ENCODE results near the gene DNER. TPM values are rescaled to one million over a fixed set of nuclear protein-coding genes. Genes with fewer than 3 reads are reported as not detected.

The DNER gene
- total and polyA plus RNA-seq, 8 donors: 0.06 to 2.4 (median 1.9) TPM

DNA sequence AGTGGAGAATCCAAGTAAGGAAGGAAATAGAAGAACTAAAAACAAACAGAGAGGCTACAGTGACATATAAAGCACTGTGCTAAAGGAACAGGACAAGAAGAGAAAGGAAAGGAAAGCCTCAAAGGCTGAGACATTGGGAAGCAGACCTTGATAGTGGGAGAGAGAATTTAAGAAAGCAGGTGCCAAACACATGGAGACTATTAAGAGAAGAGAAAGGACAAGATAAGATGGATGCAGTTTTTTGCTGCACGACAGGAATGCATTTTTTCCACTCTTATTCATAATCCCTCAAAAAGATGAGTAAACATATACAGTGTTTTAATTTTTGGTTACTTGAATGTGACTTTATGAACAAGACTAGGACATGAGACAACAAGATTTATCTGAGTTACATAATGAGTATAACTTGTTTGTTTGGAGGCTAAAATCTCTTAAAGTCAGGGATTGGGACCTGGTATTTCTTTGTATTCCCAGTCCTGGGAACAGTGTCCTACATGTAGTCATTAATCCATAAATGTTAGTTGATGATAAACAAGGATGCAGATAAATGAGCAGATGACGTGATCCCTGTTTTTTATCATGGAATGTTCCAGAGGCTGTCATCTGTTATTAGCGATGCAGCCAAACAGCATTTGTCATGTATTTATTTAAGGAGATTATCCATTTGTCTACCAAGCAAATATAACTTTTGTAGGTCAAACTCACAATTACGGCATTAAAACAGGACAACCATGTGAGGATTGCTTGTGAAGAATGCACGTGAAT is 141.7 kb downstream of the DNER start:
- H3K36me3 ChIP-seq: no peaks in the 10 kb centered on the region
- ATAC-seq: no peak
- intact Hi-C loops (cut with DNase I): loop anchor here in 1 of 2 donors (10.0 kb wide), 1 partner anchor 138 kb away; no protein-coding TSS in a partner anchor

DNA sequence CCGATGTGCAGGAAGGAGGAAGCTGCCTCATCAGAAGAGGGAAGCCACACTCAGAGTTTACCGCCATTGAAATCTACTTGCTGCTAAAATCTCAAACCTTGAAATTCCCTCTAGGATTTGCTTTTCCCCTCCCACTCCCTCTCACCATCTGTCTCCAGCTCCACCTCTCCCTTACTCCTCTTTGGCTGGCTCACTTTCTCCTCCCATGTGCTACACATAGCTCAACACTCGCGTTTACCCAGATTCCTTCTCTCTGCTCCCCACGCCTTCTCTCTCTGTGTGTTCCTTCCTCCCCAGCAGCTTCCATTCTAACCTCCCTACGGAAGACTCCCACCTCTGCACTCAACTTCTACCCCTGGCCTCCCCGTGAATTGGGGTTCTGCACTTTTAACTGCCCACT is 143.1 kb downstream of the DNER start:
- DNase-seq (no peak), ATAC-seq (no peak)
- TF ChIP-seq, protein P1, sequence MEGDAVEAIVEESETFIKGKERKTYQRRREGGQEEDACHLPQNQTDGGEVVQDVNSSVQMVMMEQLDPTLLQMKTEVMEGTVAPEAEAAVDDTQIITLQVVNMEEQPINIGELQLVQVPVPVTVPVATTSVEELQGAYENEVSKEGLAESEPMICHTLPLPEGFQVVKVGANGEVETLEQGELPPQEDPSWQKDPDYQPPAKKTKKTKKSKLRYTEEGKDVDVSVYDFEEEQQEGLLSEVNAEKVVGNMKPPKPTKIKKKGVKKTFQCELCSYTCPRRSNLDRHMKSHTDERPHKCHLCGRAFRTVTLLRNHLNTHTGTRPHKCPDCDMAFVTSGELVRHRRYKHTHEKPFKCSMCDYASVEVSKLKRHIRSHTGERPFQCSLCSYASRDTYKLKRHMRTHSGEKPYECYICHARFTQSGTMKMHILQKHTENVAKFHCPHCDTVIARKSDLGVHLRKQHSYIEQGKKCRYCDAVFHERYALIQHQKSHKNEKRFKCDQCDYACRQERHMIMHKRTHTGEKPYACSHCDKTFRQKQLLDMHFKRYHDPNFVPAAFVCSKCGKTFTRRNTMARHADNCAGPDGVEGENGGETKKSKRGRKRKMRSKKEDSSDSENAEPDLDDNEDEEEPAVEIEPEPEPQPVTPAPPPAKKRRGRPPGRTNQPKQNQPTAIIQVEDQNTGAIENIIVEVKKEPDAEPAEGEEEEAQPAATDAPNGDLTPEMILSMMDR (IDR thresholded peaks at IDR 0.05): no peak
- H3K36me3 ChIP-seq: no peaks in the 10 kb centered on the region
- no peaks in the 10 kb centered on the region for H3K9me3 ChIP-seq
- H3K27ac ChIP-seq: no peak overlapping the region
- intact Hi-C loops (cut with DNase I): loop anchor here in 1 of 2 donors (10.0 kb wide), 1 partner anchor 136 kb away; no protein-coding TSS in a partner anchor
- no peaks in the 10 kb centered on the region for H3K27me3 ChIP-seq
- no peak overlapping the region for H3K4me3 ChIP-seq
- H3K4me1 ChIP-seq: no peaks in the 10 kb centered on the region

More for the DNA sequence above, 141.7 kb downstream of the DNER start:
- no peaks in the 10 kb centered on the region for H3K4me1 ChIP-seq
- no peak overlapping the region for H3K27ac ChIP-seq
- DNase-seq: no peak
- TF ChIP-seq, protein P1 (IDR thresholded peaks at IDR 0.05): no peak
- no peaks in the 10 kb centered on the region for H3K9me3 ChIP-seq
- H3K4me3 ChIP-seq: no peak overlapping the region
- H3K27me3 ChIP-seq: no peaks in the 10 kb centered on the region

DNA sequence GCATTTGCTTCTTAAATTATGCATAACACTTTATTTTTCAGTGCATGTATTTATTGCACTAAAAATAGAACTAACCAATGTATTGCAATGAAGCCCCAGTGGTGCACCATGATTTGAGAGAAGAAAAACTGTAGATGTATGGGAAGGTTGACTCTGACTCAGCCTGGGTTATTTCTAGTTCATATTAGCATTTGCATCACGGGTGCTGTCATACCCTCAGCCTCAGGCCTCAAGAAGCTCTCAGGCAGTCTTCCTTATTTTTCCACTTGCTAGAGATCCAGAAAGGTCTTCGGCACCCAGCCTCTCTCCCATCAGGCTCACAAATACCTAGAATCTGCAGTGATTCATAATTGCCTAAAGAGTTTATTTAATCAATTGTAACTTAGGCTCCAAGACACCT is 148.0 kb downstream of the DNER start:
- ATAC-seq: no peak
- intact Hi-C loops (cut with DNase I): no loop called here
- TF ChIP-seq, protein P1 (IDR thresholded peaks at IDR 0.05): no peak

DNA sequence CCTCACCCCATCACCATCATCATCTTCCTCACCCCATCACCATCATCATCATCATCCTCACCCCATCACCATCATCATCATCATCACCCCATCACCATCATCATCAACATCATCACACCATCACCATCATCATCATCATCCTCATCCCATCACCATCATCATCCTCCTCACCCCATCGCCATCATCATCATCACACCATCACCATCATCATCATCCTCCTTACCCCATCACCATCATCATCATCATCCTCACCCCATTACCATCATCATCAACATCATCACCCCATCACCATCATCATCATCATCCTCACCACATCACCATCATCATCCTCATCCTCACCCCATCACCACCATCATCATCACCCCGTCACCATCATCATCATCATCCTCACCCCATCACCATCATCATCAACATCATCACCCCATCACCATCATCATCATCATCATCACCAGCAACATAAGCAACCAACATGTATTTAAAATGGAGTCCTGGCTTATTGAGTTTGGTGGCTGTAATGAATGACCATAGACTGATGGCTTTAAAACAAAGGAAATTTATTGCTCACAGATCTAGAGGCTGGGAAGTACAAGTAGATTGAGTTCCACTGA is 150.0 kb downstream of the DNER start:
- TF ChIP-seq, protein P1 (IDR thresholded peaks at IDR 0.05): no peak
- H3K27ac ChIP-seq: no peak overlapping the region
- intact Hi-C loops (cut with DNase I): no loop called here

More for the DNA sequence above, 148.0 kb downstream of the DNER start:
- Histone ChIP-seq H3K27me3 (no peaks in the 10 kb centered on the region), H3K4me3 (no peak overlapping the region), H3K4me1 (no peaks in the 10 kb centered on the region), H3K9me3 (no peaks in the 10 kb centered on the region), H3K36me3 (no peaks in the 10 kb centered on the region), H3K27ac (no peak overlapping the region)
- DNase-seq: no peak

DNA sequence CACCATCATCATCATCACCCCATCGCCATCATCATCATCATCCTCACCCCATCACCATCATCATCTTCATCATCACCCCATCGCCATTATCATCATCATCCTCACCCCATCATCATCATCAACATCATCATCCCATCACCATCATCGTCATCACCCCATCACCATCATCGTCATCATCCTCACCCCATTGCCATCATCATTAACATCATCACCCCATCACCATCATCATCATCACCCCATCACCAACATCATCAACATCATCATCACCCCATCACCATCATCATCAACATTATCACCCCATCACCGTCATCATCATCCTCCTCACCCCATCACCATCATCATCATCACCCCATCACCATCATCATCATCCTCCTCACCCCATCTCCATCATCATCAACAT is 151.0 kb downstream of the DNER start:
- no peaks in the 10 kb centered on the region for H3K27me3 ChIP-seq
- H3K36me3 ChIP-seq: no peaks in the 10 kb centered on the region
- H3K9me3 ChIP-seq: no peaks in the 10 kb centered on the region
- no peak for ATAC-seq
- no peak overlapping the region for H3K27ac ChIP-seq
- no peak overlapping the region for H3K4me3 ChIP-seq
- intact Hi-C loops (cut with DNase I): no loop called here
- no peaks in the 10 kb centered on the region for H3K4me1 ChIP-seq
- TF ChIP-seq, protein P1 (IDR thresholded peaks at IDR 0.05): no peak
- no peak for DNase-seq

More for the DNA sequence above, 150.0 kb downstream of the DNER start:
- H3K9me3 ChIP-seq: no peaks in the 10 kb centered on the region
- no peaks in the 10 kb centered on the region for H3K4me1 ChIP-seq
- H3K27me3 ChIP-seq: no peaks in the 10 kb centered on the region
- DNase-seq: no peak
- H3K36me3 ChIP-seq: no peaks in the 10 kb centered on the region
- no peak overlapping the region for H3K4me3 ChIP-seq
- ATAC-seq: no peak
